ENCODE measurements around the gene DAP3.

GRCh38 chr1:155740995-155741394 is 52.1 kb downstream of the DAP3 start:
- TF ChIP-seq CTCF (IDR thresholded peaks at IDR 0.05) (no peak), EP300 (IDR thresholded peaks at IDR 0.05) (no peak), POLR2A (IDR thresholded peaks at IDR 0.05) (no peak)

All from stomach (tissue), 4 donors.